ENCODE data around the gene FLAD1. TPM values are rescaled to one million over a fixed set of nuclear protein-coding genes. Genes with fewer than 3 reads are reported as not detected.

FLAD1 gene
- total and polyA plus RNA-seq, 2 of the 8 experiments (the other 6 are each of a cell fraction or from before 2014, with no cell fraction given) = 104 to 143 TPM

DNA sequence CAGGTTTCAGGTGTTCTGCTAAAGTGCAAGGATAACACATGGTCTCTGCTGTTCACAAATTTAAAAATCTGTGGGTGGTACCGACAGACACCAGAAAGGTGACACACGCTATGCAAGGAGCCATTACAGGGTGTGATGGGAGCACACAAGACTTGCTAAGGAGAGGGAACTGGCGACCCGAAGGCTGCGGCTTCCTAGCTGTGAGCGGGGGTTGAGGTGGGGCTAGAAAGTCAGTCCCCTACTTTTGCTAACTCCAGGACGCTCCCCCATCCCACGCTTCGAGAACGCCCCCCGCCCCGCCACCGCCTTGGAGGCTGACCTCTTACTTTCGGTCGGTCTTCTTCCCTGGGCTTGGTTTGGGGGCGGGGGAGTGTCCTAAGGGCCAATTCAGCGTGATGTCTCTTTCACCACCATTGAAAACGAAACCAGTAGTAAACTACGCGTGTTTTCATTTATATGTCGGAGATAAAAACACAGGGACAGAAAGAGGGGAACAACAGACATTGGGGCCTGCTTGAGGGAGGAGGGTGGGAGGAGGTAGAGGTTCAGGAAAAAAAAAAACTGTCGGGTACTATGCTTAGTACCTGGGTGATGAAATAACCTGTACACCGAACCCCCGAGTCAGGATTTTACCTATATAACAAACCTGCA, 7.6 kb upstream of the FLAD1 start:
- 7% methylated on average over 16 of the region's 24 CpGs; no CpG with 5 or more reads in 1 of the 2 experiments for whole genome bisulfite sequencing, 2 experiments (ENCODE audit: extremely low coverage in 1 of 2, insufficient coverage in 1 of 2, insufficient read length in 1 of 2, insufficient replicate concordance in 2 of 2, low coverage in 1 of 2, low lambda C conversion rate in 2 of 2, missing lambda C conversion rate in 1 of 2)
- DNase-seq (ENCODE audit: low read depth in 1 of 2, low spot score in 2 of 2) = no peak
- no peak overlapping the region for H2AFZ ChIP-seq (ENCODE audit: low read length)
- TF ChIP-seq POU5F1 (IDR thresholded peaks at IDR 0.05; ENCODE audit: low read depth, low read length) (no peak), SAP30 (IDR thresholded peaks at IDR 0.05; ENCODE audit: insufficient read depth, insufficient replicate concordance, low read length) (peak; percentile 48), SP1 (IDR thresholded peaks at IDR 0.05; ENCODE audit: low read depth, low read length) (no peak), MAX (IDR thresholded peaks at IDR 0.05) (no peak), KDM5A (IDR thresholded peaks at IDR 0.05; ENCODE audit: low read length) (no peak), CEBPB (IDR thresholded peaks at IDR 0.05; ENCODE audit: low read depth, low read length) (no peak), JUND (IDR thresholded peaks at IDR 0.05; ENCODE audit: low read length) (no peak), POLR2A (IDR thresholded peaks at IDR 0.05; ENCODE audit: control extremely low read depth in 1 of 2, low read depth in 2 of 2, low read length in 2 of 2) (peak in 1 of 2 experiments; percentile 41; a peak in 1 of 3 replicates), TBP (IDR thresholded peaks at IDR 0.05; ENCODE audit: low read depth, low read length) (no peak), TEAD4 (IDR thresholded peaks at IDR 0.05; ENCODE audit: low read depth, low read length) (no peak)
- TF ChIP-seq, protein P1, sequence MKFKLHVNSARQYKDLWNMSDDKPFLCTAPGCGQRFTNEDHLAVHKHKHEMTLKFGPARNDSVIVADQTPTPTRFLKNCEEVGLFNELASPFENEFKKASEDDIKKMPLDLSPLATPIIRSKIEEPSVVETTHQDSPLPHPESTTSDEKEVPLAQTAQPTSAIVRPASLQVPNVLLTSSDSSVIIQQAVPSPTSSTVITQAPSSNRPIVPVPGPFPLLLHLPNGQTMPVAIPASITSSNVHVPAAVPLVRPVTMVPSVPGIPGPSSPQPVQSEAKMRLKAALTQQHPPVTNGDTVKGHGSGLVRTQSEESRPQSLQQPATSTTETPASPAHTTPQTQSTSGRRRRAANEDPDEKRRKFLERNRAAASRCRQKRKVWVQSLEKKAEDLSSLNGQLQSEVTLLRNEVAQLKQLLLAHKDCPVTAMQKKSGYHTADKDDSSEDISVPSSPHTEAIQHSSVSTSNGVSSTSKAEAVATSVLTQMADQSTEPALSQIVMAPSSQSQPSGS (IDR thresholded peaks at IDR 0.05; ENCODE audit: low read length) = no peak

More for the DNA sequence above, 7.6 kb upstream of the FLAD1 start:
- peak overlapping the region; percentile 62; the same call in 1 of the 2 replicates for H2BK12ac ChIP-seq (ENCODE audit: low read depth, low read length)
- H4K5ac ChIP-seq (ENCODE audit: insufficient read length, low read depth, low read length) = peak overlapping the region; percentile 36
- H3K27me3 ChIP-seq (replicated peaks in 1 of 4; ENCODE audit: control insufficient read depth in 3 of 4, extremely low read depth in 1 of 4, insufficient read depth in 3 of 4, low read length in 3 of 4) = no peaks in the 10 kb centered on the region
- H3K4me3 ChIP-seq (ENCODE audit: extremely low read depth in 1 of 4, insufficient read depth in 2 of 4, low read depth in 3 of 4, low read length in 4 of 4) = peak overlapping the region; percentile 87 to 99 (median 96)
- H3K14ac ChIP-seq (ENCODE audit: insufficient read length) = no peak overlapping the region
- no peaks in the 10 kb centered on the region for H3K9me3 ChIP-seq (ENCODE audit: insufficient read depth in 2 of 2, low read depth in 1 of 2, low read length in 1 of 2)
- no peaks in the 10 kb centered on the region; the same call in 1 of the 2 replicates for H3K79me1 ChIP-seq (ENCODE audit: low read depth, low read length)
- ChIA-PET CTCF (ENCODE audit: partially characterized antibody) (interaction anchor here (1.0 to 20.6 kb wide), 3 partner anchors 21 to 86 kb away, joined by 4 to 334 read pairs (median 5); partner anchors contain the start of gene LENEP), POLR2A (ENCODE audit: partially characterized antibody) (interaction anchor here (0.7 to 42.8 kb wide), 7 partner anchors 6 to 55 kb away, joined by 3 to 702 read pairs (median 120); partner anchors contain the start of genes FLAD1, LENEP, PBXIP1 and PYGO2)
- no peak overlapping the region for H3K18ac ChIP-seq (ENCODE audit: extremely low read depth, low read length)
- peak overlapping the region; percentile 94 for H2BK5ac ChIP-seq (ENCODE audit: low read depth, low read length)
- peaks cover 18% of the 10 kb centered on the region for H3K23me2 ChIP-seq (ENCODE audit: low read depth, low read length)
- H4K8ac ChIP-seq (ENCODE audit: extremely low read depth, insufficient read depth, low read length) = peak overlapping the region; percentile 29; the same call in 1 of the 2 replicates
- no peak overlapping the region for H2BK120ac ChIP-seq (replicated peaks; ENCODE audit: low read depth, low read length)
- H4K91ac ChIP-seq (replicated peaks; ENCODE audit: insufficient read length, low read length) = peak overlapping the region; percentile 79
- no peak overlapping the region for H3K23ac ChIP-seq (ENCODE audit: insufficient read length)
- peak overlapping the region; percentile 78 to 94 for H3K4me2 ChIP-seq (ENCODE audit: insufficient read depth in 1 of 2, low read depth in 2 of 2, low read length in 2 of 2)
- peaks cover 19 to 46% of the 10 kb centered on the region in 2 experiments for H3K79me2 ChIP-seq (ENCODE audit: control insufficient read depth in 1 of 2, insufficient read depth in 2 of 2, low read length in 2 of 2)
- H3K4ac ChIP-seq (replicated peaks; ENCODE audit: insufficient read length, low read depth, low read length) = no peak overlapping the region
- H3K9ac ChIP-seq (replicated peaks in 1 of 4; ENCODE audit: extremely low read depth in 1 of 4, low read depth in 3 of 4, low read length in 3 of 4) = peak overlapping the region; percentile 70 to 98 (median 86)
- no peak for FAIRE-seq
- peaks cover 9 to 20% (median 16%) of the 10 kb centered on the region in 4 experiments for H3K36me3 ChIP-seq (ENCODE audit: control insufficient read depth in 2 of 4, insufficient read depth in 4 of 4, low read length in 3 of 4)
- H2AK5ac ChIP-seq (ENCODE audit: low read depth, low read length) = no peak overlapping the region
- H3K56ac ChIP-seq (replicated peaks; ENCODE audit: insufficient read length, low read depth, low read length) = peak overlapping the region; percentile 17
- peaks cover 3 to 13% (median 11%) of the 10 kb centered on the region in 4 experiments; a peak in 6 of 7 replicates for H3K4me1 ChIP-seq (replicated peaks in 1 of 4; ENCODE audit: control insufficient read depth in 3 of 4, insufficient read depth in 4 of 4, low read length in 3 of 4)
- H3K27ac ChIP-seq (ENCODE audit: low read depth, low read length) = peak overlapping the region; percentile 85
- no peak overlapping the region for H2BK20ac ChIP-seq (ENCODE audit: low read length)
- H4K20me1 ChIP-seq (replicated peaks in 1 of 2; ENCODE audit: control insufficient read depth in 1 of 2, insufficient read depth in 2 of 2, low read length in 2 of 2) = peaks cover 2 to 8% of the 10 kb centered on the region in 2 experiments
- no peak overlapping the region for H2BK15ac ChIP-seq (ENCODE audit: low read length)

All from H1 (cell line).